Kidney (tissue), 14 donors: ENCODE data around the gene ZNF212. TPM values are rescaled to one million over a fixed set of nuclear protein-coding genes. Genes with fewer than 3 reads are reported as not detected.

Experiments
- DNase-seq, 5 donors: peaks; one replicate each; pipeline ENCODE4 v3.0.0-alpha.2; 2013 to 2020
- FAIRE-seq: peaks from 2 replicates; lab custom pipeline; 2012; peaks lifted over from hg19 to GRCh38; lab: Jason Lieb, UNC
- H3K27ac ChIP-seq, 2 donors: one replicate each; pipeline ENCODE4 v1.7.0; 2013; ENCODE audit warnings: low read depth in 2 of 2, low read length in 2 of 2, inconsistent platforms in 1 of 2
- H3K27me3 ChIP-seq: one replicate; pipeline ENCODE4 v1.7.1; 2013; ENCODE audit warnings: low read length, inconsistent platforms; ENCODE audit not compliant: control insufficient read depth, insufficient read depth
- H3K36me3 ChIP-seq, 3 donors: one replicate each; pipeline versions ENCODE4 v1.7.0 to v1.7.1; 2013; ENCODE audit warnings: low read length in 3 of 3, control low read depth in 1 of 3, inconsistent platforms in 1 of 3; ENCODE audit not compliant: insufficient read depth in 3 of 3, control insufficient read depth in 2 of 3
- H3K4me1 ChIP-seq, 3 donors: one replicate each; pipeline versions ENCODE4 v1.7.0 to v1.7.1; 2013; ENCODE audit warnings: low read length in 3 of 3, inconsistent platforms in 1 of 3, low read depth in 1 of 3; ENCODE audit not compliant: control insufficient read depth in 2 of 3, insufficient read depth in 2 of 3
- H3K4me3 ChIP-seq, 3 donors: one replicate each; pipeline versions ENCODE4 v1.7.0 to v1.8.1; 2013; ENCODE audit warnings: low read length in 3 of 3, control low read depth in 1 of 3, inconsistent platforms in 1 of 3
- H3K9ac ChIP-seq, 3 donors: one replicate each; pipeline versions ENCODE4 v1.7.0 to v1.7.1; 2013; ENCODE audit warnings: low read length in 3 of 3, control low read depth in 1 of 3, inconsistent platforms in 1 of 3
- H3K9me3 ChIP-seq, 3 donors: one replicate each; pipeline versions ENCODE4 v1.7.0 to v1.7.1; 2013; ENCODE audit warnings: low read length in 3 of 3, control low read depth in 1 of 3, inconsistent platforms in 1 of 3; ENCODE audit not compliant: control insufficient read depth in 2 of 3, insufficient read depth in 1 of 3
- CTCF ChIP-seq: IDR thresholded peaks from 3 replicates; pipeline ENCODE4 v1.5.1; 2012; ENCODE audit warnings: mild to moderate bottlenecking, moderate library complexity, borderline replicate concordance; ENCODE audit not compliant: insufficient read depth; ENCODE audit errors: extremely low read depth
- intact Hi-C: fragments of 100-400 bp; cut with DNase I; formaldehyde crosslinking; loops from one replicate; pipeline ENCODE4 v1.11.1; 2022
- polyA plus RNA-seq: library from polyadenylated mRNA; stranded (reverse); fragments of 350-450 nt; fragmentation: Illumina TruSeq; extraction: RNeasy Lipid Tissue Mini Kit (QIAGEN cat#74804); gene quantifications from one replicate; pipeline ENCODE4 v1.2.3, GENCODE V29; 2014; ENCODE audit warnings: low read depth, low replicate concordance; ENCODE audit not compliant: insufficient read depth
- total RNA-seq: library from RNA; stranded (reverse); fragmentation: NEBNext Ultra II Directional; extraction: Animal tissue kit (Norgen Biotek cat#: 25700); gene quantifications from one replicate; pipeline ENCODE4 v1.2.1, GENCODE V29; 2021
- donor health status: control.
- donor health status: control.
- donor health status: control.
- donor health status: control.
- donor health status: control.
- donor health status: DM: yes; HTN: yes; CAD: no.
- donor health status: Normal renal cell carcinoma (clear cell type).

Gene ZNF212
- total and polyA plus RNA-seq, 2 donors from 2014 or later: 7.9 to 13.4 TPM

- Histone ChIP-seq H3K9ac (no peak overlapping the region), H3K36me3 (peaks cover 7 to 49% (median 29%) of the 10 kb centered on the region in 3 donors)
- FAIRE-seq: no peak
Observed at GRCh38 chr7:149255174-149255573, 15.7 kb downstream of the ZNF212 start.

GRCh38 chr7:149256568-149256967 is 17.1 kb downstream of the ZNF212 start:
- FAIRE-seq: no peak
- no peak for DNase-seq
- intact Hi-C loops: no loop called here
- H3K27ac ChIP-seq: no peak overlapping the region
- H3K4me1 ChIP-seq: no peaks in the 10 kb centered on the region
- no peak overlapping the region for H3K4me3 ChIP-seq
- no peaks in the 10 kb centered on the region for H3K9me3 ChIP-seq
- TF ChIP-seq CTCF: no peak
- H3K9ac ChIP-seq: no peak overlapping the region
- H3K36me3 ChIP-seq: peaks cover 7 to 43% (median 25%) of the 10 kb centered on the region in 3 donors
- H3K27me3 ChIP-seq: no peaks in the 10 kb centered on the region

More at GRCh38 chr7:149255174-149255573, 15.7 kb downstream of the ZNF212 start:
- no peak for DNase-seq
- H3K27ac ChIP-seq: no peak overlapping the region
- H3K4me3 ChIP-seq: no peak overlapping the region
- H3K9me3 ChIP-seq: no peaks in the 10 kb centered on the region
- TF ChIP-seq CTCF: no peak
- intact Hi-C loops: no loop called here
- no peaks in the 10 kb centered on the region for H3K4me1 ChIP-seq
- H3K27me3 ChIP-seq: no peaks in the 10 kb centered on the region

- Histone ChIP-seq H3K36me3 (peaks cover 3 to 37% (median 23%) of the 10 kb centered on the region in 3 donors), H3K9me3 (no peaks in the 10 kb centered on the region), H3K9ac (no peak overlapping the region), H3K4me1 (no peaks in the 10 kb centered on the region), H3K4me3 (no peak overlapping the region), H3K27me3 (no peaks in the 10 kb centered on the region), H3K27ac (no peak overlapping the region)
- no peak for FAIRE-seq
- DNase-seq: no peak
- intact Hi-C loops: no loop called here
- TF ChIP-seq CTCF: no peak
Observed at GRCh38 chr7:149257146-149257545, 17.7 kb downstream of the ZNF212 start.
